Measurements from ENCODE around the gene KEL. TPM values are rescaled to one million over a fixed set of nuclear protein-coding genes. Genes with fewer than 3 reads are reported as not detected.
A peak's percentile ranks its signal among the peaks of the same experiment; 100 is the strongest.
"Not testable (repeated sequence)": the region's sequence is repeated elsewhere in the genome, so short reads cannot be mapped to it uniquely, and the experiment has no call there.

Gene KEL
- 1 to 10 TPM in 1 of 2 donors, under 1 TPM in 1; 0.60 to 2.8 TPM for total RNA-seq

- no peak for ATAC-seq
- H3K36me3 Mint-ChIP-seq: no peaks in the 10 kb centered on the region
- DNase-seq (ENCODE audit: low spot score in 2 of 2): no peak
- no peaks in the 10 kb centered on the region for H3K9me3 Mint-ChIP-seq
- no peak within 1 kb of the TSS for H3K27ac Mint-ChIP-seq
Observed at GRCh38 chr7:142961973-142962926, at the start of gene KEL. Gene KEL, minus strand, starts transcription at chr7:142962363. Its CDS starts 157 bp downstream, at chr7:142962206.

GRCh38 chr7:143008007-143008901 lies 46.1 kb upstream of the KEL start:
- DNase-seq (ENCODE audit: low spot score in 2 of 2) (peak; percentile 67 to 87), ATAC-seq (peak; percentile 90)
- no peaks in the 10 kb centered on the region for H3K9me3 Mint-ChIP-seq
- H3K36me3 Mint-ChIP-seq: no peaks in the 10 kb centered on the region
- no peak overlapping the region for H3K27ac Mint-ChIP-seq

GRCh38 chr7:143005632-143006260 lies 43.6 kb upstream of the KEL start:
- H3K9me3 Mint-ChIP-seq: no peaks in the 10 kb centered on the region
- no peaks in the 10 kb centered on the region for H3K36me3 Mint-ChIP-seq
- DNase-seq (ENCODE audit: low spot score in 2 of 2) (no peak), ATAC-seq (no peak)
- H3K27ac Mint-ChIP-seq: no peak overlapping the region

- peak in 1 of 2 donors; percentile 27 for DNase-seq (ENCODE audit: low spot score in 2 of 2)
- Mint-ChIP-seq H3K36me3 (no peaks in the 10 kb centered on the region), H3K9me3 (no peaks in the 10 kb centered on the region), H3K27ac (peak overlapping the region in 1 of 2 donors; percentile 50)
- peak; percentile 76 to 82 for ATAC-seq
Observed at GRCh38 chr7:143003393-143004051, 41.4 kb upstream of the KEL start.

GRCh38 chr7:143002898-143003297 lies 40.7 kb upstream of the KEL start:
- DNase-seq (ENCODE audit: low spot score in 2 of 2) (no peak), ATAC-seq (peak in 1 of 2 donors; percentile 22)

GRCh38 chr7:143002106-143002505 lies 39.9 kb upstream of the KEL start:
- DNase-seq (ENCODE audit: low spot score in 2 of 2): no peak
- H3K9me3 Mint-ChIP-seq: no peaks in the 10 kb centered on the region
- H3K27ac Mint-ChIP-seq: no peak overlapping the region
- H3K36me3 Mint-ChIP-seq: no peaks in the 10 kb centered on the region
- ATAC-seq: no peak

More at GRCh38 chr7:143002898-143003297, 40.7 kb upstream of the KEL start:
- H3K27ac Mint-ChIP-seq: peak overlapping the region in 1 of 2 donors; percentile 50
- H3K36me3 Mint-ChIP-seq: no peaks in the 10 kb centered on the region
- no peaks in the 10 kb centered on the region for H3K9me3 Mint-ChIP-seq

GRCh38 chr7:143000648-143001047 lies 38.5 kb upstream of the KEL start:
- Mint-ChIP-seq H3K9me3 (no peaks in the 10 kb centered on the region), H3K36me3 (no peaks in the 10 kb centered on the region), H3K27ac (no peak overlapping the region)
- DNase-seq (ENCODE audit: low spot score in 2 of 2): no peak
- ATAC-seq: no peak

- DNase-seq (ENCODE audit: low spot score in 2 of 2): no peak
- Mint-ChIP-seq H3K36me3 (no peaks in the 10 kb centered on the region), H3K27ac (no peak overlapping the region), H3K9me3 (no peaks in the 10 kb centered on the region)
- no peak for ATAC-seq
Observed at GRCh38 chr7:142999793-143000192, 37.6 kb upstream of the KEL start.

GRCh38 chr7:142998966-142999365 lies 36.8 kb upstream of the KEL start:
- no peak for ATAC-seq
- H3K9me3 Mint-ChIP-seq: no peaks in the 10 kb centered on the region

GRCh38 chr7:142997456-142997989 lies 35.4 kb upstream of the KEL start:
- DNase-seq (ENCODE audit: low spot score in 2 of 2) (no peak), ATAC-seq (no peak)
- no peaks in the 10 kb centered on the region for H3K36me3 Mint-ChIP-seq
- H3K27ac Mint-ChIP-seq: no peak overlapping the region
- no peaks in the 10 kb centered on the region for H3K9me3 Mint-ChIP-seq

More at GRCh38 chr7:142998966-142999365, 36.8 kb upstream of the KEL start:
- no peak overlapping the region for H3K27ac Mint-ChIP-seq
- no peak for DNase-seq (ENCODE audit: low spot score in 2 of 2)
- H3K36me3 Mint-ChIP-seq: no peaks in the 10 kb centered on the region

GRCh38 chr7:142992427-142992826 lies 30.3 kb upstream of the KEL start:
- no peak for ATAC-seq
- Mint-ChIP-seq H3K27ac (no peak overlapping the region), H3K36me3 (no peaks in the 10 kb centered on the region), H3K9me3 (no peaks in the 10 kb centered on the region)
- DNase-seq (ENCODE audit: low spot score in 2 of 2): no peak

- Mint-ChIP-seq H3K9me3 (no peaks in the 10 kb centered on the region), H3K36me3 (no peaks in the 10 kb centered on the region), H3K27ac (no peak overlapping the region)
- DNase-seq (ENCODE audit: low spot score in 2 of 2) (no peak), ATAC-seq (no peak)
Observed at GRCh38 chr7:142984297-142984696, 22.1 kb upstream of the KEL start.

- ATAC-seq: no peak
Observed at GRCh38 chr7:142983825-142984224, 21.7 kb upstream of the KEL start.

GRCh38 chr7:142978402-142978801 lies 16.2 kb upstream of the KEL start:
- not testable (repeated sequence) for DNase-seq (ENCODE audit: low spot score in 2 of 2); H3K36me3 Mint-ChIP-seq; H3K9me3 Mint-ChIP-seq; ATAC-seq; H3K27ac Mint-ChIP-seq

More at GRCh38 chr7:142983825-142984224, 21.7 kb upstream of the KEL start:
- no peaks in the 10 kb centered on the region for H3K9me3 Mint-ChIP-seq
- no peaks in the 10 kb centered on the region for H3K36me3 Mint-ChIP-seq
- no peak overlapping the region for H3K27ac Mint-ChIP-seq
- no peak for DNase-seq (ENCODE audit: low spot score in 2 of 2)

GRCh38 chr7:142974626-142975025 lies 12.5 kb upstream of the KEL start:
- DNase-seq (ENCODE audit: low spot score in 2 of 2): no peak
- peak in 1 of 2 donors; percentile 41 for ATAC-seq
- Mint-ChIP-seq H3K36me3 (no peaks in the 10 kb centered on the region), H3K27ac (no peak overlapping the region), H3K9me3 (no peaks in the 10 kb centered on the region)

GRCh38 chr7:142969183-142969582 lies 7.0 kb upstream of the KEL start:
- ATAC-seq: no peak
- no peaks in the 10 kb centered on the region for H3K36me3 Mint-ChIP-seq
- no peak for DNase-seq (ENCODE audit: low spot score in 2 of 2)
- no peaks in the 10 kb centered on the region for H3K9me3 Mint-ChIP-seq
- H3K27ac Mint-ChIP-seq: no peak overlapping the region

Measured in activated naive CD4-positive, alpha-beta T cell treated with anti-CD3 and anti-CD28 coated beads, Interleukin-2, amount 50 U/mL, for 72 hours (primary cell).